ENCODE data around the gene SMIM20.

DNA sequence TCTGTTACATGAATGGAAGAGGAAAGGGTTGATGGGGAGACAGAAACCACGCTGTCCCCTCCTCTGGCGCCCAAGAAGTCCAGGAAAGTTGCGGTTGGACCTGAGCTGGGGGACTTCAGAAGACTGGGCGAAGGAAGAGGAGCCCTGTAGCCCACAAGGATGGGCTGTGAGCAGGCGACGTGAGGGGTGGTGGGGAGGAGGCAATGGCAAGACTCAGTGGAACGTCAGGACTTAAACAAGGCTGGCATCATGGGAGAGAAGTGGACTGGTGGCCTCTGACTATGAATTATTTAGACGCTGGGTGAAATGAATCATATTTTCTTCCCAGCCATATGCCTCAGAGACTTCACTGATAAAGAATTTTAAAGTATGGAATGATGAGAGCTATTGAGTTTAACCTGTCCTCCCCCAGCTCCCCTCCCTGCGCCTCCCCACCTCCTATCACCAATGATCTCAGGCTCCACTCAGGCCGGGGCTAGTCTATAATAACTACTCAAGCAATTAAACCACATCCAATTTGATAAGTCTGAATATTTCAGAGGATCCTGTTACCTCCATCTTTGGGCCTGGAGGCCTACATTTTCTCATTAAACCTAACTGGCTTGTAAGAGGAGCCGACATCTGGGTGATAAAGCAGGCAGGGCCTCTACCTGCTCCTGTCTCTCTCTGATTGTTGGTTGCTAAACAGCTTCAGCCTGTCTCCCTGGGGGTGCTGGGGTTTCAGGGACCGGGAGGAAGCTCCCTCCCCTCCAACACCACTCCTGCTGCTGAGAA is 63.6 kb downstream of the SMIM20 start:
- TF ChIP-seq, protein P1, sequence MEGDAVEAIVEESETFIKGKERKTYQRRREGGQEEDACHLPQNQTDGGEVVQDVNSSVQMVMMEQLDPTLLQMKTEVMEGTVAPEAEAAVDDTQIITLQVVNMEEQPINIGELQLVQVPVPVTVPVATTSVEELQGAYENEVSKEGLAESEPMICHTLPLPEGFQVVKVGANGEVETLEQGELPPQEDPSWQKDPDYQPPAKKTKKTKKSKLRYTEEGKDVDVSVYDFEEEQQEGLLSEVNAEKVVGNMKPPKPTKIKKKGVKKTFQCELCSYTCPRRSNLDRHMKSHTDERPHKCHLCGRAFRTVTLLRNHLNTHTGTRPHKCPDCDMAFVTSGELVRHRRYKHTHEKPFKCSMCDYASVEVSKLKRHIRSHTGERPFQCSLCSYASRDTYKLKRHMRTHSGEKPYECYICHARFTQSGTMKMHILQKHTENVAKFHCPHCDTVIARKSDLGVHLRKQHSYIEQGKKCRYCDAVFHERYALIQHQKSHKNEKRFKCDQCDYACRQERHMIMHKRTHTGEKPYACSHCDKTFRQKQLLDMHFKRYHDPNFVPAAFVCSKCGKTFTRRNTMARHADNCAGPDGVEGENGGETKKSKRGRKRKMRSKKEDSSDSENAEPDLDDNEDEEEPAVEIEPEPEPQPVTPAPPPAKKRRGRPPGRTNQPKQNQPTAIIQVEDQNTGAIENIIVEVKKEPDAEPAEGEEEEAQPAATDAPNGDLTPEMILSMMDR (IDR thresholded peaks at IDR 0.05; ENCODE audit: low read depth, low read length): no peak
- TF ChIP-seq EZH2phosphoT487 (IDR thresholded peaks at IDR 0.05; ENCODE audit: low read depth): no peak
